GM21529 (cell line): ENCODE results near the gene GRIN2C.
"Not testable (repeated sequence)": the region's sequence is repeated elsewhere in the genome, so short reads cannot be mapped to it uniquely, and the experiment has no call there.

Source experiments
- ATAC-seq: cut with Tn5 transposase; IDR thresholded peaks from one replicate; pipeline ENCODE4 v1.9.1; 2021; ENCODE audit not compliant: unreplicated experiment

The GRIN2C gene

GRCh38 chr17:74881073-74881472, 21.4 kb upstream of the GRIN2C start:
- no peak for ATAC-seq

GRCh38 chr17:74879308-74879707, 19.6 kb upstream of the GRIN2C start:
- no peak for ATAC-seq

GRCh38 chr17:74878658-74879057, 19.0 kb upstream of the GRIN2C start:
- no peak for ATAC-seq

GRCh38 chr17:74877592-74878548, 18.2 kb upstream of the GRIN2C start:
- ATAC-seq, result no peak

GRCh38 chr17:74875977-74876593, 16.4 kb upstream of the GRIN2C start:
- no peak for ATAC-seq

GRCh38 chr17:74875155-74875976, 15.7 kb upstream of the GRIN2C start:
- no peak for ATAC-seq

- ATAC-seq, result no peak
Measured at GRCh38 chr17:74874615-74875037, 14.9 kb upstream of the GRIN2C start.

GRCh38 chr17:74873874-74874614, 14.4 kb upstream of the GRIN2C start:
- ATAC-seq, result no peak

- peak; percentile 87 for ATAC-seq
Measured at GRCh38 chr17:74873037-74873873, 13.6 kb upstream of the GRIN2C start.

- peak; percentile 25 for ATAC-seq
Measured at GRCh38 chr17:74872313-74873036, 12.8 kb upstream of the GRIN2C start, which contains the start of gene FDXR. Gene FDXR (minus strand): TSS chr17:74872994. CDS start chr17:74872944, 50 bp downstream.

- no peak for ATAC-seq
Measured at GRCh38 chr17:74871356-74872076, 11.8 kb upstream of the GRIN2C start.

GRCh38 chr17:74870512-74870911, 10.8 kb upstream of the GRIN2C start:
- no peak for ATAC-seq

GRCh38 chr17:74870028-74870427, 10.3 kb upstream of the GRIN2C start:
- not testable (repeated sequence) for ATAC-seq

- no peak for ATAC-seq
Measured at GRCh38 chr17:74868908-74869255, 9.2 kb upstream of the GRIN2C start.

GRCh38 chr17:74868251-74868907, 8.7 kb upstream of the GRIN2C start:
- ATAC-seq, result no peak

GRCh38 chr17:74866198-74866835, 6.6 kb upstream of the GRIN2C start:
- no peak for ATAC-seq

GRCh38 chr17:74865504-74866197, 6.0 kb upstream of the GRIN2C start:
- no peak for ATAC-seq
